PC-3 (cell line): Measurements from ENCODE around the gene P2RY1.

Source experiments
- CTCF ChIP-seq: fragments of 300-600 bp; sonication (generic); conservative IDR thresholded peaks from 2 replicates; pipeline ENCODE4 v1.5.1; 2017; ENCODE audit warnings: antibody characterized with exemption, low read depth, mild to moderate bottlenecking, low read length
- EZH2phosphoT487 ChIP-seq: fragments of 300-600 bp; sonication (generic); IDR thresholded peaks from 2 replicates; pipeline ENCODE4 v1.6.1; 2018; ENCODE audit warnings: mild to moderate bottlenecking, antibody characterized with exemption, low read length, borderline replicate concordance

GRCh38 chr3:152790651-152791387, 44.1 kb upstream of the P2RY1 start:
- TF ChIP-seq EZH2phosphoT487 (no peak), CTCF (no peak)
